Endodermal cell (in vitro differentiated cells): ENCODE results near the gene MYH9. TPM values are rescaled to one million over a fixed set of nuclear protein-coding genes. Genes with fewer than 3 reads are reported as not detected.
A peak's percentile ranks its signal among the peaks of the same experiment; 100 is the strongest.

ENCODE experiments used
- DNase-seq: peaks from one replicate; pipeline ENCODE4 v3.0.0-alpha.2; 2017
- H3K27ac ChIP-seq: 2 replicates; pipeline ENCODE4 v1.5.1; 2013; ENCODE audit warnings: mild to moderate bottlenecking, low read depth, low read length, moderate library complexity
- H3K27me3 ChIP-seq: 2 replicates; pipeline ENCODE4 v1.6.1; 2013; ENCODE audit warnings: mild to moderate bottlenecking, low read length, moderate library complexity; ENCODE audit not compliant: insufficient read depth, control insufficient read depth, poor library complexity, severe bottlenecking
- H3K36me3 ChIP-seq: 2 replicates; pipeline ENCODE4 v1.7.0; 2013; ENCODE audit warnings: mild to moderate bottlenecking, low read length, moderate library complexity; ENCODE audit not compliant: control insufficient read depth, insufficient read depth
- H3K4me1 ChIP-seq: one replicate; pipeline ENCODE4 v1.7.0; 2013; ENCODE audit warnings: low read length; ENCODE audit not compliant: control insufficient read depth, insufficient read depth
- H3K4me3 ChIP-seq: 2 replicates; pipeline ENCODE4 v1.5.1; 2013; ENCODE audit warnings: mild to moderate bottlenecking, low read length, moderate library complexity
- H3K9ac ChIP-seq: 2 replicates; pipeline ENCODE4 v1.6.1; 2013; ENCODE audit warnings: mild to moderate bottlenecking, low read length, moderate library complexity; ENCODE audit not compliant: poor library complexity, severe bottlenecking; ENCODE audit errors: extremely low read depth
- H3K9me3 ChIP-seq: 2 replicates; pipeline ENCODE4 v1.6.1; 2013; ENCODE audit warnings: mild to moderate bottlenecking, low read length, moderate library complexity; ENCODE audit not compliant: control insufficient read depth
- H3K27ac Mint-ChIP-seq: 2 replicates; pipeline ENCODE4 v1.8.0; 2020; ENCODE audit warnings: mixed read lengths
- H3K27me3 Mint-ChIP-seq: 2 replicates; pipeline ENCODE4 v1.8.0; 2021; ENCODE audit warnings: mild to moderate bottlenecking, mixed read lengths; ENCODE audit not compliant: insufficient read depth
- H3K36me3 Mint-ChIP-seq: 2 replicates; pipeline ENCODE4 v1.8.0; 2020; ENCODE audit warnings: low read depth, mixed read lengths
- H3K4me1 Mint-ChIP-seq: 2 replicates; pipeline ENCODE4 v1.8.0; 2020; ENCODE audit warnings: mixed read lengths
- H3K4me3 Mint-ChIP-seq: 2 replicates; pipeline ENCODE4 v1.8.0; 2020; ENCODE audit warnings: mild to moderate bottlenecking, moderate library complexity, mixed read lengths
- H3K9me3 Mint-ChIP-seq: 2 replicates; pipeline ENCODE4 v1.8.0; 2020; ENCODE audit warnings: mild to moderate bottlenecking, mixed read lengths
- CTCF ChIP-seq: fragments of 200-600 bp; sonication (generic); conservative IDR thresholded peaks from 2 replicates; pipeline ENCODE4 v1.5.0; 2021; ENCODE audit warnings: antibody characterized with exemption, mild to moderate bottlenecking
- WGBS, 2 experiments: methylation state at CpG; one replicate each; pipeline versions ENCODE4 v1.1.5 to v1.1.7; 2013; ENCODE audit warnings: missing lambda C conversion rate in 2 of 2, mixed read lengths in 1 of 2; ENCODE audit not compliant: insufficient coverage in 1 of 2, insufficient read length in 1 of 2; 5-methylcytosine and 5-hydroxymethylcytosine counted together
- total RNA-seq, 2 donors: library from RNA; stranded (reverse); fragmentation: NEBNext Ultra II Directional in 1 of 2; extraction: Animal tissue kit (Norgen Biotek cat#: 25700) in 1 of 2; gene quantifications; 2 replicates in 1 of 2; 3 replicates in 1 of 2; pipeline ENCODE4 v1.2.1, GENCODE V29; 2021

The MYH9 gene
- total RNA-seq, 2 donors from 2014 or later, result 270 to 288 TPM

- H3K27ac Mint-ChIP-seq, result peak overlapping the region; percentile 99
- Histone ChIP-seq H3K27me3 (no peaks in the 10 kb centered on the region), H3K36me3 (peaks cover 54% of the 10 kb centered on the region), H3K4me1 (peaks cover 39% of the 10 kb centered on the region), H3K9ac (peak overlapping the region; percentile 74), H3K27ac (peak overlapping the region; percentile 66), H3K4me3 (peak overlapping the region; percentile 62), H3K9me3 (no peaks in the 10 kb centered on the region)
- H3K27me3 Mint-ChIP-seq, result no peaks in the 10 kb centered on the region
- peaks cover 59% of the 10 kb centered on the region for H3K4me1 Mint-ChIP-seq
- no peak overlapping the region for H3K4me3 Mint-ChIP-seq
- H3K9me3 Mint-ChIP-seq, result no peaks in the 10 kb centered on the region
- DNase-seq, result peak; percentile 74
- peaks cover 21% of the 10 kb centered on the region for H3K36me3 Mint-ChIP-seq
- WGBS, 2 experiments, result 71 to 82% methylated on average over 8 to 11 of the region's 11 CpGs
- no peak for TF ChIP-seq CTCF
Measured at GRCh38 chr22:36369922-36370791, 17.6 kb downstream of the MYH9 start.

GRCh38 chr22:36369004-36369921 is 18.5 kb downstream of the MYH9 start:
- Mint-ChIP-seq H3K27ac (peak overlapping the region; percentile 99), H3K4me3 (peak overlapping the region; percentile 29), H3K4me1 (peaks cover 67% of the 10 kb centered on the region), H3K27me3 (no peaks in the 10 kb centered on the region), H3K36me3 (peaks cover 20% of the 10 kb centered on the region), H3K9me3 (no peaks in the 10 kb centered on the region)
- H3K27me3 ChIP-seq, result no peaks in the 10 kb centered on the region
- 65 to 71% methylated on average over 4 to 19 of the region's 19 CpGs for WGBS, 2 experiments
- H3K4me1 ChIP-seq, result peaks cover 42% of the 10 kb centered on the region
- no peak for TF ChIP-seq CTCF
- H3K9me3 ChIP-seq, result no peaks in the 10 kb centered on the region
- H3K36me3 ChIP-seq, result peaks cover 47% of the 10 kb centered on the region
- peak overlapping the region; percentile 74 for H3K9ac ChIP-seq
- peak overlapping the region; percentile 93 for H3K27ac ChIP-seq
- DNase-seq, result peak; percentile 73
- H3K4me3 ChIP-seq, result peak overlapping the region; percentile 62

GRCh38 chr22:36368359-36368983 is 19.3 kb downstream of the MYH9 start:
- Mint-ChIP-seq H3K27ac (peak overlapping the region; percentile 99), H3K9me3 (no peaks in the 10 kb centered on the region), H3K36me3 (peaks cover 17% of the 10 kb centered on the region), H3K4me3 (peak overlapping the region; percentile 29), H3K27me3 (no peaks in the 10 kb centered on the region), H3K4me1 (peaks cover 71% of the 10 kb centered on the region)
- H3K9ac ChIP-seq, result peak overlapping the region; percentile 74
- no peaks in the 10 kb centered on the region for H3K9me3 ChIP-seq
- DNase-seq, result peak; percentile 92
- H3K36me3 ChIP-seq, result peaks cover 51% of the 10 kb centered on the region
- peak overlapping the region; percentile 93 for H3K27ac ChIP-seq
- H3K4me3 ChIP-seq, result peak overlapping the region; percentile 62
- H3K27me3 ChIP-seq, result no peaks in the 10 kb centered on the region
- 10 to 38% methylated on average over 2 to 13 of the region's 13 CpGs for WGBS, 2 experiments
- H3K4me1 ChIP-seq, result peaks cover 50% of the 10 kb centered on the region
- peak; percentile 29 for TF ChIP-seq CTCF
